SK-N-SH (cell line): ENCODE results near the gene ATL1. TPM values are rescaled to one million over a fixed set of nuclear protein-coding genes. Genes with fewer than 3 reads are reported as not detected.

ENCODE experiments used
- CTCF ChIA-PET: fragments of 300-600, 350-600 bp; formaldehyde crosslinking; extraction: SDS; loops from one replicate; lab custom pipeline; 2021; lab: Yijun Ruan, JAX
- POLR2A ChIA-PET: fragments of 350-600 bp; sonication (Branson Sonifier 250); formaldehyde crosslinking; extraction: SDS; loops from one replicate; lab custom pipeline; 2020; ENCODE audit warnings: antibody characterized with exemption, inconsistent platforms; lab: Yijun Ruan, JAX
- DNase-seq: peaks from one replicate; pipeline ENCODE4 v3.0.0; 2012
- H2AFZ ChIP-seq: fragments of 200-600 bp; sonication (generic); 2 replicates; pipeline ENCODE4 v1.8.1; 2016; ENCODE audit warnings: antibody characterized with exemption, mild to moderate bottlenecking, low read depth
- H3F3A ChIP-seq: fragments of 200-600 bp; sonication (generic); replicated peaks from 2 replicates; pipeline ENCODE3; 2016; ENCODE audit warnings: antibody characterized with exemption, mild to moderate bottlenecking; ENCODE audit not compliant: insufficient read depth
- H3K27ac ChIP-seq, 2 experiments: fragments of 200-500 bp in 1 of 2; fragments of 200-600 bp in 1 of 2; sonication (Bioruptor generic) in 1 of 2; sonication (generic), shearing (Covaris generic) in 1 of 2; 2 replicates each; pipeline versions ENCODE4 v1.5.1 to v1.6.1; 2014 to 2016; ENCODE audit warnings: low read depth in 2 of 2, inconsistent platforms in 1 of 2, low read length in 1 of 2, mild to moderate bottlenecking in 1 of 2, mixed read lengths in 1 of 2
- H3K27me3 ChIP-seq: fragments of 200-600 bp; sonication (generic), shearing (Covaris generic); 2 replicates; pipeline ENCODE4 v1.6.1; 2016; ENCODE audit warnings: mixed run types; ENCODE audit not compliant: insufficient read depth
- H3K36me3 ChIP-seq, 2 experiments: fragments of 200-500 bp in 1 of 2; fragments of 200-600 bp in 1 of 2; sonication (Bioruptor generic) in 1 of 2; sonication (generic) in 1 of 2; replicated peaks in 1 of 2; 2 replicates each; pipeline versions ENCODE3 to v1.5.1; 2014 to 2016; ENCODE audit warnings: low read length in 1 of 2, mild to moderate bottlenecking in 1 of 2; ENCODE audit not compliant: insufficient read depth in 2 of 2, control insufficient read depth in 1 of 2
- H3K4me1 ChIP-seq, 2 experiments: fragments of 200-500 bp in 1 of 2; fragments of 200-600 bp in 1 of 2; sonication (Bioruptor generic) in 1 of 2; sonication (generic), shearing (Covaris generic) in 1 of 2; 2 replicates each; pipeline versions ENCODE4 v1.5.1 to v1.6.1; 2014 to 2016; ENCODE audit warnings: low read depth in 1 of 2, low read length in 1 of 2, mixed run types in 1 of 2; ENCODE audit not compliant: insufficient read depth in 2 of 2, control insufficient read depth in 1 of 2
- H3K4me2 ChIP-seq: fragments of 200-600 bp; sonication (generic), shearing (Covaris generic); 2 replicates; pipeline ENCODE4 v1.6.1; 2017; ENCODE audit warnings: mixed run types
- H3K4me3 ChIP-seq, 2 experiments: fragments of 200-500 bp in 1 of 2; fragments of 200-600 bp in 1 of 2; sonication (Bioruptor generic) in 1 of 2; sonication (generic), shearing (Covaris generic) in 1 of 2; 2 replicates each; pipeline versions ENCODE4 v1.5.1 to v1.8.1; 2014 to 2016; ENCODE audit warnings: low read depth in 2 of 2, inconsistent platforms in 1 of 2, low read length in 1 of 2, mild to moderate bottlenecking in 1 of 2, mixed read lengths in 1 of 2, moderate library complexity in 1 of 2
- H3K79me2 ChIP-seq: fragments of 200-600 bp; sonication (generic); 2 replicates; pipeline ENCODE4 v1.8.1; 2017; ENCODE audit warnings: mild to moderate bottlenecking; ENCODE audit not compliant: insufficient read depth
- H3K9ac ChIP-seq: fragments of 200-600 bp; sonication (generic); 2 replicates; pipeline ENCODE4 v1.6.1; 2017; ENCODE audit warnings: mixed run types
- H3K9me2 ChIP-seq: fragments of 200-600 bp; sonication (generic); 2 replicates; pipeline ENCODE4 v1.6.1; 2017; ENCODE audit warnings: mixed run types
- H3K9me3 ChIP-seq: fragments of 200-600 bp; sonication (generic); 2 replicates; pipeline ENCODE4 v1.6.1; 2017; ENCODE audit warnings: mixed run types, mild to moderate bottlenecking, moderate library complexity
- H4K20me1 ChIP-seq: fragments of 200-600 bp; sonication (generic); 2 replicates; pipeline ENCODE4 v1.6.1; 2017; ENCODE audit warnings: mild to moderate bottlenecking, mixed run types; ENCODE audit not compliant: insufficient read depth
- CHD2 ChIP-seq: fragments of 150-350 bp; IDR thresholded peaks from 2 replicates; pipeline ENCODE4 v1.6.1; 2018; ENCODE audit warnings: low read length; ENCODE audit not compliant: partially characterized antibody
- CTCF ChIP-seq: fragments of 200-600 bp; sonication (generic); IDR thresholded peaks from 2 replicates; pipeline ENCODE4 v1.6.1; 2017; ENCODE audit warnings: antibody characterized with exemption, mild to moderate bottlenecking, moderate library complexity
- EP300 ChIP-seq, 2 experiments: IDR thresholded peaks; 2 replicates each; pipeline versions ENCODE4 v1.4.0 to v1.6.1; 2012; ENCODE audit warnings: borderline replicate concordance in 1 of 2, low read depth in 1 of 2, low read length in 1 of 2
- EZH2phosphoT487 ChIP-seq: fragments of 200-600 bp; sonication (generic); IDR thresholded peaks from 2 replicates; pipeline ENCODE4 v1.6.1; 2017; ENCODE audit warnings: low read depth, mixed run types, mild to moderate bottlenecking, antibody characterized with exemption, moderate library complexity, borderline replicate concordance
- FOXJ3 ChIP-seq: sonication (generic); formaldehyde crosslinking; IDR thresholded peaks from 2 replicates; pipeline ENCODE4 v1.5.1; 2020; ENCODE audit warnings: mild to moderate bottlenecking, missing genetic modification reagents
- GABPA ChIP-seq: IDR thresholded peaks from 2 replicates; pipeline ENCODE4 v1.4.0; 2012; ENCODE audit warnings: low read depth, mild to moderate bottlenecking
- MEF2A ChIP-seq: IDR thresholded peaks from 2 replicates; pipeline ENCODE4 v1.4.0; 2012; ENCODE audit warnings: low read depth, borderline replicate concordance
- PBX3 ChIP-seq: IDR thresholded peaks from 2 replicates; pipeline ENCODE4; 2012
- SIN3A ChIP-seq: IDR thresholded peaks from 2 replicates; pipeline ENCODE4 v1.6.1; 2012; ENCODE audit warnings: low read depth, mild to moderate bottlenecking, low read length, moderate library complexity, borderline replicate concordance
- WGBS: methylation state at CpG from one replicate; pipeline ENCODE4 v1.1.6; 2017; ENCODE audit warnings: low lambda C conversion rate; 5-methylcytosine and 5-hydroxymethylcytosine counted together
- polyA plus RNA-seq, 3 experiments: library from polyadenylated mRNA; depleted of rRNA; stranded (reverse); fragments of >200 nt; gene quantifications; 2 replicates each; pipeline ENCODE4 v1.2.3, GENCODE V29; 2012
- TF ChIP-seq, protein P1 (sequence below): IDR thresholded peaks from 2 replicates; pipeline ENCODE4 v1.4.0; 2012; ENCODE audit warnings: low read depth, borderline replicate concordance
- TF ChIP-seq, protein P2 (sequence below): fragments of 150-350 bp; IDR thresholded peaks from 2 replicates; pipeline ENCODE4 v1.6.1; 2017; ENCODE audit warnings: antibody characterized with exemption, low read length, low read depth, borderline replicate concordance
- TF ChIP-seq, protein P3 (sequence below): fragments of 150-350 bp; IDR thresholded peaks from 2 replicates; pipeline ENCODE4 v1.6.1; 2016; ENCODE audit warnings: mild to moderate bottlenecking, low read depth, low read length

ATL1 gene
- polyA plus RNA-seq, 1 of the 3 experiments (the other 2 are of a cell fraction): 7.3 TPM

DNA sequence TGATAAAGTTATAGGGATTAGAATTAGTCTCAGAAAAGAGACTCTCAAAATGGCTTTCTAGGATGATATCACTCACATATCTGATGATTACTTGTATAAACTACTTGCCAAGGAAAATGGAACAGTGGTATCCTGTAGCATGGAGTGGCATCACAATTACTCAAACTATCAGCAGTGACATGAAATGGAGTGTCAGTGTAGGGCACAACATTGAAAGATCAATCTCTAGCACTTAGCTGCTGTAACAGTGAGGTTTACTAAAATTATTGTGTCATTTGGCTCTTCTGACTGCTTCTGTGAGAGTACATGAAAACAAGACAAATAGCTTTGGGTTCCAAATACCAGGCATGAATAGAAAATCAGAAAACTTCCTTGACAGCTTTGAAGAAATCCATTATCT, 20.9 kb upstream of the ATL1 start:
- Histone ChIP-seq H3K9ac (no peak overlapping the region), H3K4me2 (no peak overlapping the region), H3K4me3 (no peak overlapping the region), H3K9me2 (no peaks in the 10 kb centered on the region), H3K79me2 (no peaks in the 10 kb centered on the region), H2AFZ (no peak overlapping the region), H3K9me3 (no peaks in the 10 kb centered on the region), H3K36me3 (no peaks in the 10 kb centered on the region), H3K4me1 (no peaks in the 10 kb centered on the region), H3K27me3 (no peaks in the 10 kb centered on the region), H3K27ac (no peak overlapping the region), H4K20me1 (no peaks in the 10 kb centered on the region), H3F3A (no peaks in the 10 kb centered on the region)
- TF ChIP-seq MEF2A (no peak), PBX3 (no peak), SIN3A (no peak), FOXJ3 (CRISPR knock-in tag) (no peak)
- TF ChIP-seq, protein P1, sequence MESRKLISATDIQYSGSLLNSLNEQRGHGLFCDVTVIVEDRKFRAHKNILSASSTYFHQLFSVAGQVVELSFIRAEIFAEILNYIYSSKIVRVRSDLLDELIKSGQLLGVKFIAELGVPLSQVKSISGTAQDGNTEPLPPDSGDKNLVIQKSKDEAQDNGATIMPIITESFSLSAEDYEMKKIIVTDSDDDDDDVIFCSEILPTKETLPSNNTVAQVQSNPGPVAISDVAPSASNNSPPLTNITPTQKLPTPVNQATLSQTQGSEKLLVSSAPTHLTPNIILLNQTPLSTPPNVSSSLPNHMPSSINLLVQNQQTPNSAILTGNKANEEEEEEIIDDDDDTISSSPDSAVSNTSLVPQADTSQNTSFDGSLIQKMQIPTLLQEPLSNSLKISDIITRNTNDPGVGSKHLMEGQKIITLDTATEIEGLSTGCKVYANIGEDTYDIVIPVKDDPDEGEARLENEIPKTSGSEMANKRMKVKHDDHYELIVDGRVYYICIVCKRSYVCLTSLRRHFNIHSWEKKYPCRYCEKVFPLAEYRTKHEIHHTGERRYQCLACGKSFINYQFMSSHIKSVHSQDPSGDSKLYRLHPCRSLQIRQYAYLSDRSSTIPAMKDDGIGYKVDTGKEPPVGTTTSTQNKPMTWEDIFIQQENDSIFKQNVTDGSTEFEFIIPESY: no peak
- POLR2A ChIA-PET: interaction anchor here (1.5 kb wide), 1 partner anchor 21 kb away, joined by 3 read pairs; the partner anchor contains the start of gene ATL1
- DNase-seq: no peak
- CTCF ChIA-PET: interaction anchor here (1.8 to 3.7 kb wide), 5 partner anchors 196 to 239 kb away, joined by 5 to 12 read pairs (median 10); no protein-coding TSS in a partner anchor

GRCh38 chr14:50541159-50541567, 18.8 kb upstream of the ATL1 start:
- Histone ChIP-seq H2AFZ (no peak overlapping the region), H3K36me3 (no peaks in the 10 kb centered on the region), H3K4me2 (no peak overlapping the region), H4K20me1 (no peaks in the 10 kb centered on the region), H3K4me3 (no peak overlapping the region), H3K4me1 (no peaks in the 10 kb centered on the region; a peak in 1 of 4 replicates), H3K9ac (no peak overlapping the region), H3F3A (no peaks in the 10 kb centered on the region), H3K9me2 (no peaks in the 10 kb centered on the region), H3K79me2 (no peaks in the 10 kb centered on the region)
- CTCF ChIA-PET: interaction anchor here (0.8 to 1.5 kb wide), 5 partner anchors 17 to 237 kb away, joined by 3 to 6 read pairs (median 3); partner anchors contain the start of gene ATL1
- no peak for DNase-seq
- TF ChIP-seq EP300 (IDR thresholded peaks at IDR 0.05; ENCODE audit: borderline replicate concordance in 1 of 2, low read depth in 1 of 2, low read length in 1 of 2) (no peak), SIN3A (no peak), EZH2phosphoT487 (no peak), CHD2 (no peak), GABPA (no peak), CTCF (no peak)
- TF ChIP-seq, protein P2, sequence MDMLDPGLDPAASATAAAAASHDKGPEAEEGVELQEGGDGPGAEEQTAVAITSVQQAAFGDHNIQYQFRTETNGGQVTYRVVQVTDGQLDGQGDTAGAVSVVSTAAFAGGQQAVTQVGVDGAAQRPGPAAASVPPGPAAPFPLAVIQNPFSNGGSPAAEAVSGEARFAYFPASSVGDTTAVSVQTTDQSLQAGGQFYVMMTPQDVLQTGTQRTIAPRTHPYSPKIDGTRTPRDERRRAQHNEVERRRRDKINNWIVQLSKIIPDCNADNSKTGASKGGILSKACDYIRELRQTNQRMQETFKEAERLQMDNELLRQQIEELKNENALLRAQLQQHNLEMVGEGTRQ: no peak
- TF ChIP-seq, protein P3, sequence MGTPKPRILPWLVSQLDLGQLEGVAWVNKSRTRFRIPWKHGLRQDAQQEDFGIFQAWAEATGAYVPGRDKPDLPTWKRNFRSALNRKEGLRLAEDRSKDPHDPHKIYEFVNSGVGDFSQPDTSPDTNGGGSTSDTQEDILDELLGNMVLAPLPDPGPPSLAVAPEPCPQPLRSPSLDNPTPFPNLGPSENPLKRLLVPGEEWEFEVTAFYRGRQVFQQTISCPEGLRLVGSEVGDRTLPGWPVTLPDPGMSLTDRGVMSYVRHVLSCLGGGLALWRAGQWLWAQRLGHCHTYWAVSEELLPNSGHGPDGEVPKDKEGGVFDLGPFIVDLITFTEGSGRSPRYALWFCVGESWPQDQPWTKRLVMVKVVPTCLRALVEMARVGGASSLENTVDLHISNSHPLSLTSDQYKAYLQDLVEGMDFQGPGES: no peak
- TF ChIP-seq, all 33 proteins: peak for 0
- POLR2A ChIA-PET: interaction anchor here (0.5 kb wide), 1 partner anchor 220 kb away, joined by 3 read pairs; no protein-coding TSS in a partner anchor
- no peaks in the 10 kb centered on the region for H3K27me3 ChIP-seq
- no peaks in the 10 kb centered on the region for H3K9me3 ChIP-seq
- H3K27ac ChIP-seq: no peak overlapping the region
- 88% methylated on average over 1 of the region's 1 CpG for WGBS
